ENCODE measurements around the gene LTA4H.

The LTA4H gene

DNA sequence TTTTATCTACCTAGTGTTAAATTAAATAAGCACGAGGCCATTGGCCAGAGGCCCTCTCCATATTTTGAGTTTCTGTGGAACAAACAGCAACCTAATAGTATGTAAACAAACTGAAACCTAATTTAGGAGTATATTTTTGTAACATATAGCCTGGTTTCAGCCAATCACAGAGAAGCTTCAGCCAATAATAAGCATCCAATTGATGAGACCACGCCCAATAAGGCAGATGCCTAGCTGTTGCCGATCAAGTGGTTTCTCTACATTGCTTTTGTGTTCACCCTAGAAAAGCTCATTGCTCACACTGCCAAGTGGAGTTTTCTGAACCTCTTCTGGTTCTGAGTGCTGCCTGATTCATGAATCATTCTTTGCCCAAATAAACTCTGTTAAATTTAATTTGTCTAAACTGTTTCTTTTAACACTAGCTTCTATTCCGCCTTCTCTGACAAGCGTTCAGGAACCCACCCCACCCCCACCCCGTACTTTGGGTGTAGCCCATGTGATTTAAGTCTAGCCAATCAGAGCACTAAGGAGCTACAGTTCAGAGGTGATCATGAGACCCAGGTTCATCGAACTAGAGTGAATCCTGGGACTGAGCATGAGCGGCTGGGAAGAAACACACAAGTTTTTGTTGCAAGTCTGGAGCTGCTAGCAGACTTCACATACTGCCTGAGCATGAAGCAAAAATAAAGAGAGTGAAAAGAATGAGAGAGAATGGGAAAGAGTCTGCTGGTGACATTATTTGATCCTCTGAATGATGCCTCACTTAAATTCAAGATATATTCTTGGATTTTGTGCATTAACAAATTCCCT is 21.5 kb upstream of the LTA4H start:
- DNase-seq: no peak

DNA sequence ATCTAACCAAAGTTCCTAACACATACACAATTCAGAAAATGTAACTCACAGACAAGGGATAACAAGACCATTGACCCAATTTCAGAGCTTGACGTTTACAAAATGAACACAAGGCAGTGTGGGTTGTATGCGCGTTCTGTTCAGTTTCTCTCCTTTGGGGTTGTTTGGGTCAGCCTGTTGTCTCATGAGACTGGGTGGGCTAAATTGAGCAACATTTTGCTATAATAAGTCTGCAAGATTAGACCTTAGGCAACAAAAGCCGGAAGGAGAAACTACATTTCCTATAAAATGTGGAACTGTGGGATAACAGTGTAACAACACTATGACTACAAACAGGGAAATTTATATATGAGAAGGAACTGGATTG is 18.8 kb upstream of the LTA4H start:
- DNase-seq: no peak

DNA sequence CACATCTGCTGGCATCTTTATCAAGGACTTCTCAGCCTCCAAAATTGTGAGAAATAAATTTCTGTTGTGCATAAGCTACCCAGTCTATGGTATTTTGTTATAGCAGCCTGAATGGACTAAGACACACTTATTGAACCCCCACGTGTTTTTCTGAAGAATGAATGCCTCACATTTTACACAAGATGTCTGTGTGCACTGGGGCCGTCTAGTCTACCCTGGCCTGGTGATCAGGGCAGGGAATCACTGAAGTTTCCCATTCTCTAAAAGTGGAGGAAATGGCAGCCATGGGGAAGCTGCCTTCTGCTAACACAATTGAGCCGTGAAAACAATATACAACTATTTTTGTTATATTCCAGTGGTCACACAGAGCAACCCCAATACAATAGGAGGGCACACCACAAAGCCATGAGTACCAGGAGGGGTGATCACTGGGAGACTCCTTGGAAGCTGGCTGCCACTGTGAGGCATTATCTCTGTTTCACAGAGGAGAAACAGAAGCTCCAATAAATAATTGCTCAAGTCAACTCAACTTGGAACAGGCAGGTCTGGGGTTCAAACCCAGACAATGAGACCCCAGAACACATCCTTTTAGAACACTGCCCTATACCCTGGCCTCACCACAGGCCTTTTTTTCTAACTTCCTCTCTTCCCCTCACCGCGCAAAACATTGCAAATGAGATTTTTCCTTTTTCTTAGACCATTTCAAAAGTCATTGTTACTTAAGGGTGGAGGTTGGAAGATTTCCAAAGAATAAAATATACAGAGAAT is 18.3 kb upstream of the LTA4H start:
- DNase-seq: no peak

DNA sequence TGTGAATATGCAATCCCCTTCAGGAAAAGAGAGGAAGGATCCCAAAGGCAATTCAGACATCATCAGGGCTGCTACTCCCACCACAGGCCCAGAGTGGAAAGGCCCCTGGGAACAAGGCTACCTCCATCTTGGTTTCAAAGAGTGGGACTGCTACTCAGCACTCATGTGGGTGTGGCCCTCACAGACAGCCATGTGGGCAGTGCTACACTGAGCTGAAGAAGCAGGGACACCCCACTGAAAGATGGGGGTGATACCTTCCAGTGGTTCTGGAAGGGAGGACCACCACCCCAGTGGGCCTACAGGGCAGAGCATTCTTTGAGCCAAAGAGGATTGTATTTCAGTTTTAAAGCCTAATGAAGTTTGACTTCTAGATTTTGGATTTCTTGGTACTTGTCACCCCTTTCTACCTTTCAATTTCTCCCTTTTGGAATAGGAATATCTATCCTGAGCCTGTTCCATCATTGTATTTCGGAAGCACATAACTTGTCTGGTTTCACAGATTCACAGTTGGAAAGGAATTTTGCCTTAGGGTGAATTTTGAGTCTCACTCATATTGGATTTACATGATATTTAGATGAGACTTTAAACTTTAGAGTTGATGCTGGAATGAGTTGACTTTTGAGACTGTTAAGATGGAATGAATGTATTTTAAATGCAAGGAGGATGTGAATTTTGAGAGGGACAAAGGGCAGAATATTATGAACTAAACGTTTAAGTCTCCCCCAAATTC is 16.5 kb upstream of the LTA4H start:
- no peak for DNase-seq

DNA sequence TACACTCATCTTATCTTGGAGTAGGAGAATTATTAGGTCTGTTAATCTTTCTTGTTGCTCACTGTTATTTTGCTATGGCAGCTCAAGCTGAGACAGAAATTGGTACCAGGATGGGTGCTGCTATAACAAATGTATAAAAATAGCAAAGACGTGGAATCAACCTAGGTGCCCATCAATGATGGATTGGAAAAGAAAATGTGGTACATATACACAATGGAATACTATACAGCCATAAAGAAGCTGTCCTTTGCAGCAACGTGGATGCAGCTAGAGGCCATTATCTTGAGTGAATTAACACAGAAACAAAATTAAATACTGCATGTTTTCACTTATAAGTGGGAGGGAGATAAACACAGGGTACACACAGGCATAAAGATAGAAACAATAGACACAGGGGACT is 14.8 kb upstream of the LTA4H start:
- DNase-seq: no peak

DNA sequence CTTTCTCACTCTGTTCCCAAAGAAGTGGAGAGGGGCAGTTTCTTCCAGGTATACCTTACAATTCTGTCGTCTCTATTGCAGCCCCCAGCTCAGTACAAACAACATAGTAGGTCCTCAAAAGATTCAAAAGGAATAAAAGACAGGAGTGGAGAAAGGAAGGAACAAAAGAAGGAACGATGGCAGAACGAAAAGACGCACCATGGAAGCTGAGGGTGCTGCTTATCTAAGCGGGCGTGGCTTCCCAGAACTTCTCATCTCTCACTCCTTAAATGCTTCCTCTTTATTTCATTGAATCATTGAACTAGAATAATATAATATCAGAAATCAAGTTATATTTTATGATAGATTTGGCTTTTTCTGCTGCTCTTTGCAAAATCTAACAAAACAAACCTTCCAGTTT is 13.7 kb upstream of the LTA4H start:
- no peak for DNase-seq

DNA sequence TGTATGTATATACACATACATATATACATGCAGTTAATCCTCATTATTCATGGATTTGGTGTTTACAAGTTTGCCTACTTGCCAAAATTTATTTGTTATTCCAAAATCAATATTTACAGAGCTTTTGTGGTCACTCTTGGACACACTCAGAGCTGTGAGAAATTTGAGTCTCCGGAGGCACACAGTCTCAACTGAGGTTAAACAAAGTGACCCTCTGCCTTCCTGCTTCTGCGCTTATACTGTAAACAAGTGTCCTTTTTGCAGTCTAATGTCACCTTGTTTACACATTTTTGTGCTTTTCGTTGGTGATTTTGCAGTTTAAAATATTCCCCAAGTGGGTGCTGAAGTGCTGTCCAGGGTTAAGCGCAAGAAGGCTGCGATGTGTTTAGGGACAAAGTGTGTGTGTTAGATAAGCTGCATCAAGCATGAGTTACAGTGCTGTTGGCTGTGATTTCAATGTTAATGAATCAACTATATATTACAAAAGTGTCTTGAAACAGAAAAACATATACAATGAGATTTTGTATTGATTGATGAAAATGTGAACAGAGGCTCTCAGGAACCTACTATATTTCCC is 13.1 kb upstream of the LTA4H start:
- DNase-seq: no peak

DNA sequence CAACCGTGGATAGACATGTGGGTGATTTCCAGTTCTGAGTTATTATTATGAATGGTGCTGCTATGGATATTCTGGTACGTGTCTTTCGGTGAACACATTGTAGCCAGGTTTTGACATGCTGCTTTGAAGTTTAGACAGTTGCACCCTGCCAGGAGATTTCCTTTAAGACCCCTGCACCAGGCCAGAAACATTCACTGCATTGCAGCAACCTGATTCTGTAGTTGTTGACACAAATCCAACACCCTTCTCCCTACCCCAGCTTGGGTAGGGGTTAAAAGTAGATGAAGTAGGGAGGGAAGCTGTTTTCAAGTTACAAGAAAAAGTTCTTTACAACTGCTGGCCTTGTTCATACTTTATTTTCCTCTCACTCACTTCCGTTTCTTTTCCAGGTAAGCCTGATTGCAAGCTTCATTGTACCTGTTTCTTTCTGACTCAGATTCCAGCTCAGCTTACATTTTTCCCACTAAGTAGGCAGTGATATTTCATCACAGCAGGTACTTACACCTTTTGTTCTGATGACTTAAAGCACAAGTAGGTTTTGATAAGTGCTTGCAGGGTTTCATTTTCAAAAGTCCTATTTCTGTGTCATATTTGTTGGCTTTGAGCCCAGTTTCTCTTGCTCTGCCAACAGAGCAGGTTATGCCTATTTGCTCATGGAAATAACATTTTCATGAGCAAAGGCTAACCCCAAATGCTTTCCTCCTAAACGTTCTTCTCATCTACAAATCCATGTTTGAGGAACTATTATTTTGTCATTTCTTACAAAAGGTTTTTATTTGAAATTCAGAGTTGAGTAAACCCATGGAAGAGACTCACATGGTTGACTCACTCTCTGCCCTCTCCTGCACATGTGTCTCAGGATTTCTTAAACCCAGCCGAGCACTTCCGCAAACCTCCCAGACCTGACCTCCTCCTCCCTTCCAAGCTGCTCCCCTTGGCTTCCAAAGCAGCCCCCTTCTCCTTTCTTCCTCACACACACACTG is 12.1 kb upstream of the LTA4H start:
- DNase-seq: peak; percentile 35

DNA sequence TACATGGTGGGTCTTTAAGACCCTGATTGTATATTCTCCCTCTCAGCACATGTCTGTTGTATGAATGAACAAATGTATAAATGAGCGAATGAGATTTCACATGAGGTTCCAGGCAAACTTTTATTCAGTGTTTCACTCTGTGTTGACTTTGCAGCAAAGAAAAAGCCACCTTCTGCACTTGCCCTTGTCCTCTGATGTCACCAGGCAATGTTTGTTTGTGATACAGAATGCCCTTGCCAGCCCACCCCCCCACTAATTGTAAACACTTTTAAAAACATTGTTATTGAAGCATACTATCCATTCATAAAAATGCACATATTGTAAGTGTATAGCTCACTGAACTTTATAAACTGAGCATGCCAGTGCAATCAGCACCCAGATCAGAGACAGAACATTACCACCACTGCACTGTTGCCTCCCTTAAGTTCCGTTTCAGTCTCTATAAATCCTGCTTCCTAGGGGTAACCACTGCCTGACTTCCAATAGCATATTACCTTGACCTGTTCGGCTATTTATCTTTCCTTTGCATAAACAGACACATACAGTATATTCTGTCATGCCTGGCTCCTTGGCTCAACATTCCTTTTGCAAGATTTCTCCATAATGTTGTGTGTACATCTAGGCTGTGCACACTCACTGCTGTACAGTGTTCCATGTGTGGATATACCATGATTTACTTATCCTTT is 11.3 kb upstream of the LTA4H start:
- no peak for DNase-seq

DNA sequence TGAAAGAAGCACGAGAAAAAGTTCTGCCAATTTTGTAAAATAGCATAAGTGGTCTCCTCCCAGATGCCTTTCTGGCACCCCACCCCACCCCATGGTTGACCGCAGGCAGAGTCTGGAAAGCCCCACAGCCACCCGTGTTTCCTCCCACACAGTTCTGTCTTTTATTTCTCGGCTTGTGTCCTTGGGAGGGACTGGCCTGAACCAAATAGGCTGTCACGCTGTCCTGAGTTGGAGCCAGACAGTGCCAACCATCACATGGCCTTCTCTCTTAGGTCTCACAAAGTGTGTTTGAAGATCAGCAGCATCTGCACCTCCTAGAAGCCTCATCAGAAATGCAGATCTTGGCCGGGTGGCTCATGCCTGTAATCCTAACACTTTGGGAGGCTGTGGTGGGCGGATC is 10.2 kb upstream of the LTA4H start:
- no peak for DNase-seq

DNA sequence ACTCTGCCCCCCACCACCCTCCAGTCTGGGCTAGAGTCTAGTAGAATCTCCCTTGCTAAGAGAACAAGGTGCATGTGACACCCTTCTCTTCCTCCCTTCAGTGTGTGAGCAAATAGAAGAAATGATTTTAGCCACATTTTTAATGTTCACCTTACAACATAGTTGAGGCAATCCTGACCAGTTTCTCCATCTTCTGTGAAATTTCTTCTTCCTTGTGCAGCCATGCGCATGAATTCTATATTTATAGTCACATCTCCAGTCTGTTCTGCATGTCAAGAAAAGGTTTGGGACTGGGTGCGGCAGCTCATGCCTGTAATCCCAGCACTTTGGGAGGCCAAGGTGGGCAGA is 9.5 kb upstream of the LTA4H start:
- DNase-seq: no peak

DNA sequence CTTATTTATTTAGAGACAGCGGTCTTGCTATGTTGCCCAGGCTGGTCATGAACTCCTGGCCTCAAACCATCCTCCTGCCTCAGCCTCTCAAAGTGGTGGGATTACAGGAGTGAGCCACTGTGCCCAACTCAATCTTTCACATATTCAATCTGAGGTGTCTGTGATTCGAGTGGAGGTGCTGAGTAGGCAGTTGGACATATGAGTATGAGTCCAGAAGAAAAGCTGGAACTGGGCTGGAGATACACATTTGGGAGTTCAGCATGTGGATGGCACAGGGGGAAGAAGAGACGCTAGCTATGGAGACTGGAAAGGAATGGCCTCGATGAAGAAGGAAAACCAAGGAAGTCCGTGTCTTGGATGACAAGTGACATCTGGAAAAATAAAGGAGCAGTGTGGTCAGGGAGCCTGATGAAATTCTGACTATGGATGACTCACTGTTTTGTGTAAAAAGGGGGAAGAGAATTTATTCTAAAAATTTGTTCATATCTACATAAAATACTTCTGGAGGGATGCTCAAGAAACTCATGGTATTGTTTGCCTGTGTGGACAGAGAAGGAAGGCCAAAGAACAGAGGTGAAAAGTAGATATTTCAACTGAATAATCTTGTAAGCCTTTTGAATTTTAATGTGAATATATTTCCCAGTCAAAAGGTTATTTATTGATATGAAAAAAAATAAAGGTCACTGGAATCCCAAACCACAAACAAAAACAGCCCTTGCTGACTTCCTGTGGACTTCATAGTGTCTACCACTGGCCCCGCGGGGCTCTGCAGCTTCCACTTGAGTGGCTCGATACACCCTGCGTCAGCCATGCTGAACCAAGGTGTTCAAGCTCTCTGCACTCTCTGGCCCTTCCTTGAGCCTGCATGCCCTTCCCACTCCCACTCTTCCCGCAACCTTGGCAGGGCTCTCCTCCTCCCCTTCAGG is 8.9 kb upstream of the LTA4H start:
- DNase-seq: no peak

DNA sequence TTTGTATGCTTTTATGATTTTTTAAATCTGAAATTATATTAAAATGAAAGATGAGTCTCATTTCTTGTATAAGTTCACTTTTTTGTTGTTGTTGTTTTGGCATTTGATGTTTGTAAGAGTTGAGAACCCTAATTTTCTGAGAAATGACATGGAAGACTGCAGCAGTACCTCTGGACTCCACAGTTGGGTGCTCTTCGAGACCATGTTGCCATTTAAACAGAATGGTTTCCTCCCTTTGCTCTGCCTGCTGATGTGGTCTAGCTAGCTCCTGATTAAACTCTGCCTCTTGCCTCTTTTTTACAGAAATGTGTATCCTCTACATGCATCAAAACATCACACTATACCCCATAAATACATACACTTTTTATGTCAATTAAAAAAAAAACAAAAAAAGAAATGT is 5.8 kb upstream of the LTA4H start:
- DNase-seq: no peak

DNA sequence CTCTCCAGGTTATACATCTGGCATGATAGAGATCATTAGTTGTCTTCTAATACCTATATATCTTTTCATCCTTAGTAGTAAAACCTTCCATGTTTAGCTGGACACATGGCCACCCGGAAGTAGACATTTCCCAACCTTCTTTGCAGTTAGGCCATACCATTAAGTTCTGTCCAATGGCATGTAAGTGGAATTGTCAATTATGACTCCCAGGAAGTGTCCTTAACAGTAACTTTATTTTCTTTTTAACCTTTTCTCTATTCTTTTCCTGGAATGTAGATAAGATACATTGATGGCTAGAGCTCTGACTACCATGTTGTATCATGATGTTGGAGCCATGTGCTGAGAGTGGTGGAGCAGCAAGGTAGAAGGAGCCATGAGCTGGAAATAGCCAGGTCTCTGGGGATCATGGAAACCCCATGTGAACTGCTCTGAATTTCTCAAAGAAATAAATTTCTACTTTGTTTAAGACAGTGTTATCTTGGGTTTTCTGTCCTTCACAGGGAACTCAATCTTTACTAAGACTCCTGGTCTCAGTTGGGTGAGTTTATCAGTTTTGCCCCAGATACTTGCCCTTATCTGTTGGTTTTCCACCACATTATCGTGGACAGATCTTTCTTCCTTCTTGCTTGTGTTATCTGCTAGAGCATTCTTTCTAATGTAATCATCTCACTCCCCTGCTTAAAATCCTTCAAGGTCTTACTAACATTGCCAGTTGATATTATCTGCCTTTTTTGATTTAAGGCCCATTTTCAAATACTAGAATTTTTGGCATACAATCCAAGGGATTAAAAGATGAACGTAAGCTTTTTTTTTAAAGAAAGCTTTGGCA is 5.1 kb upstream of the LTA4H start:
- no peak for DNase-seq

DNA sequence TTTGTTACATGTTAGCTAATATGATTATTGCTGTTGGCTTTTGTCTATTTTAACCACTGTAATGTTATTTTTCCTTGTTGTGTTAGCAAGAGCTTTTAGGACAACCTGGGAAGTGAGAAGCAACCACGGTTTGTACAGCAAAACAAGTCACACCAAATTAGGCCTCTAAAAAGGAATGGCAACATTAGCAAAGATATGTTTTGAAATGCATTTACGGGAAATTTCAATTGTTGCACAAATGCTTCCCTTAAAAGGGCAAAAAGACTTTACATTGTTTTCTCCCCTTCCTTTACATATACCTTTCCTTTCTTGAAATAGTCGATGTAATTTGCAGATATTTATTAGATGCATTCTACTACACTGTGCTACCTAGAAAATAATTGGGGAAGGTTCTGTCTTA is 4.1 kb upstream of the LTA4H start:
- no peak for DNase-seq

DNA sequence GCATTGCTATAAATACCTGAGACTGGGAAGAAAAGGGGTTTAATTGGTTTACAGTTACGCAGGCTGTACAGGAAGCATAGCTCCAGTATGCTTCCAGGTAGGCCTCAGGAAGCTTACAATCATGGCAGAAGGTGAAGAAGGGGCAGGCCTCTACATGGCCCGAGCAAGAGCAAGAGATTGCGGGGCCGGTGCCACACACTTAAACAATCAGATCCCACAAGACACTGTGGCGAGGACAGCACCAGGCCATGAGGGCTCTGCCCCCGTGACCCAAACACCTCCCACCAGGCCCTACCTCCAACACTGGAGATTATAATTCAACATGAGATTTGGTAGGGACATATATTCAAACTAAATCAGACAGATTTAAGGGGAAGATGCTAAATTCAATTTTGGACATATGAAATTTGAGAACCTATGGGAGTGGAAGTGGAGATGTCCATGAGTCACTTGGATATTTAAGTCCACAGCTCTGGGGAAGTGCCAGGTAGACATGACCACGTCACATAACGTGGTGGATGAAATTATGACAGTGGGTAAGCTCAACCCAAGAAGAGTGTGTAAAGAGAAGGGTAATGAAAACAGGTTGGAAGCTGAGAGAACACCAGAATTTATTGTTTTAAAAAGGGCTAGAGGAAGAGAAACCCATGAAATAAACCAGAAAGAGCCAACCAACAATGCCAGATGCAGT is 1.5 kb upstream of the LTA4H start:
- DNase-seq: no peak

DNA sequence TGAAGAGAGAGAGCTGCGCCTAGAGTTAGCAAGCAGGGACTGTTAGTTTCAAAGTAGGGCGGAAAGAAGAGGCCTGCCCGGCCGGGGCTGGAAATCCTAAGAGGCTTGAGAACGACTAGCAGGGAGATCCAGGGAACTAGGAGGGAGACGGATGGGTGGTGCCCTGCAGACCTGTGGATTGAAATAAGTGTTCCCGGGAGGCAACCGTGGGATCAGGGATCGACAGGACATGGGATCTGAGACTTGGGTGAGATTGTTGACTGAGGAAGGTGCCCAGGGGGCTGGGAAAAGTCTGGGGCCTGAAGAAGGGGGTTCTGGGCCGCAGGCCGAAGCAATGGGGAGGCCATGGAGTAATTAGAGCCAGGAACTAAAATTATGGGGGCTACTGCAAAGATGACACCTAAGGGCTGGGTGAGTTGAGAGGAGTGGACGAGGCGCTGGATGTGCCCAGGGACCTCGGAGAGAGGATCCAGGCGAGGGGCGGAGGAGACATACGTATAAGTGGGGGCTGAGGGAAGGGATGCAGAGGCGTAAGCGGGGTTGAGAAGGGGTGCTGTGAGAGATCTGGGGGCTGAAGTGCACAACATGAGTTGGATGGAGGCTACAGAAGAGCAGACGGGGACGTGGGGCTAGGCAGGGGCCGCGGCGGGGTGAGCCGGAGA is 635 bp downstream of the LTA4H start:
- DNase-seq: no peak

Measured in stimulated activated CD4-positive, alpha-beta T cell treated with anti-CD3 and anti-CD28 coated beads, Interleukin-4, amount 100 ng/mL, for 24 hours (primary cell).